HepG2 (cell line): Measurements from ENCODE around the gene REEP3. TPM values are rescaled to one million over a fixed set of nuclear protein-coding genes. Genes with fewer than 3 reads are reported as not detected.

ENCODE experiments used
- DNMT1 ChIP-seq: sonication (generic); formaldehyde crosslinking; IDR thresholded peaks from 2 replicates; pipeline ENCODE4 v1.5.1; 2020; ENCODE audit warnings: mild to moderate bottlenecking, missing genetic modification reagents
- NFATC3 ChIP-seq: sonication (generic); formaldehyde crosslinking; IDR thresholded peaks from 2 replicates; pipeline ENCODE4 v1.5.1; 2020; ENCODE audit warnings: mild to moderate bottlenecking, missing genetic modification reagents
- ZNF367 ChIP-seq: sonication (generic); formaldehyde crosslinking; IDR thresholded peaks from 2 replicates; pipeline ENCODE4 v1.4.0; 2020; ENCODE audit warnings: missing genetic modification reagents, borderline replicate concordance
- ZNF616 ChIP-seq: sonication (generic); formaldehyde crosslinking; IDR thresholded peaks from 2 replicates; pipeline ENCODE4 v1.5.0; 2020; ENCODE audit warnings: low read depth, mild to moderate bottlenecking, missing genetic modification reagents
- ZNF746 ChIP-seq: sonication (generic); formaldehyde crosslinking; IDR thresholded peaks from 2 replicates; pipeline ENCODE4 v1.8.0; 2022; ENCODE audit warnings: mild to moderate bottlenecking, missing genetic modification reagents
- ZSCAN25 ChIP-seq: sonication (generic); formaldehyde crosslinking; IDR thresholded peaks from 2 replicates; pipeline ENCODE4 v1.8.0; 2022; ENCODE audit warnings: mild to moderate bottlenecking, missing genetic modification reagents
- polyA plus RNA-seq, 8 experiments: library from polyadenylated mRNA; depleted of rRNA in 3 of 8; stranded (reverse) in 7 of 8; unstranded in 1 of 8; fragments of >200 nt; fragmentation: Illumina TruSeq in 4 of 8; extraction: Trizol in 4 of 8; gene quantifications; 2 replicates each; pipeline versions ENCODE4 v1.2.1 to v1.2.3, GENCODE V29; 2011 to 2016; ENCODE audit warnings: low read depth in 4 of 8, missing spikeins in 1 of 8, mixed read lengths in 1 of 8; ENCODE audit not compliant: insufficient read depth in 1 of 8
- total RNA-seq, 5 experiments: library from RNA; depleted of rRNA; stranded (reverse); fragments of >200 nt; fragmentation: Illumina TruSeq; extraction: Trizol; gene quantifications; 2 replicates each; pipeline ENCODE4 v1.2.3, GENCODE V29; 2016; ENCODE audit warnings: low read depth in 1 of 5
- TF ChIP-seq, protein P1 (sequence below), 2 experiments: sonication (generic) in 1 of 2; formaldehyde crosslinking in 1 of 2; IDR thresholded peaks; 2 replicates each; pipeline versions ENCODE4 v1.5.1 to v1.6.1; 2011 to 2020; ENCODE audit warnings: borderline replicate concordance in 1 of 2, low read depth in 1 of 2, low read length in 1 of 2, mild to moderate bottlenecking in 1 of 2, missing genetic modification reagents in 1 of 2, moderate library complexity in 1 of 2
- TF ChIP-seq, protein P2 (sequence below): sonication (generic); formaldehyde crosslinking; IDR thresholded peaks from 2 replicates; pipeline ENCODE4 v1.4.0; 2020; ENCODE audit warnings: missing genetic modification reagents, borderline replicate concordance
- TF ChIP-seq, protein P3 (sequence below): sonication (generic); formaldehyde crosslinking; IDR thresholded peaks from 2 replicates; pipeline ENCODE4 v1.5.0; 2020; ENCODE audit warnings: missing genetic modification reagents, mild to moderate bottlenecking, borderline replicate concordance
- TF ChIP-seq, protein P4 (sequence below): sonication (generic); formaldehyde crosslinking; IDR thresholded peaks from 2 replicates; pipeline ENCODE4 v1.8.1; 2023; ENCODE audit warnings: mild to moderate bottlenecking, missing genetic modification reagents, borderline replicate concordance
- TF ChIP-seq, protein P5 (sequence below): sonication (generic); formaldehyde crosslinking; IDR thresholded peaks from 2 replicates; pipeline ENCODE4 v1.4.0; 2020; ENCODE audit warnings: mild to moderate bottlenecking, low read depth, missing genetic modification reagents

The REEP3 gene
- total and polyA plus RNA-seq, 2 of the 13 experiments (the other 11 are each of a cell fraction or from before 2014, with no cell fraction given) = 7.1 to 31.4 TPM

DNA sequence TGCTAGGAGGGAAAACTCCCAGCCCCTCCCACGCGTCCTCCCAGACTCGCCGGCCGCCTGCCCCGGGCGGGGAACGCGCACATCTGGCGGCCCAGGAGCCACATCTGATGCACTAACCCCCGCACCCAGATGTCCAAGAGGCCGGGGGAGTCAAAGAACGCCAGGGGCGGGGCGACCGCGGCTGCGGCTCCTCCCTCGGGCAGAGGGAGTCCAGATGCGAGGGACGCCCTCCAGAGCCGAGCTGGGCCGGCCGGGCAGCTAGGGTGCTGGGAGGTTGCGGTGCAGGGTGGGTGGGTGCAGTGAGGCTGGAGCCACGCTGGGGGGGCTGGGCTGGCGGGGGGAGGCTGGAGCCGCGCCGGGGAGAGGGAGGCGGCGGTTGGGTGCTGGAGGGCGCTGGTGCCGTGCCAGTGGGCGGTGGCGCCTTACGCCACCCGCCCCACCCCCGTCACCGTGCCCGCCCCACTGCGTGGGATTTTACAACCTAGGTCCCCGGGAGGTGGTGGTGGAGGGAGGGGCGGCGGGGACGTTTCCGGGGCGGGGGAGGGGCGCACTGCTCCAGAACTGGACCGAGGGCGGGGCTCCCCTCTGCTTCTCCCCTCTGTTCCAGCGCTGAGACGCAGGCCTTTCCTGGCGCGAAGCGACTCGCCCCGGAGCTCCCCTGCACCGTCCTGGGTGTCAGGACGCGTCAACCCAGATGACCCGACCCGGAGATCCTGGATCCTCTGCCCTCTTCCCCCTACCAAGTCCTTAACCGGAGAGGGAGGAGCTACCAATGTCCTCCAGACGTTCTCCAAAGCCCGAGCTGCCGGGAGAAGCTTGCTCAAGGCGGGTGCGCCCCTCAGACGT is 109.1 kb downstream of the REEP3 start (continued):
- TF ChIP-seq, protein P1, sequence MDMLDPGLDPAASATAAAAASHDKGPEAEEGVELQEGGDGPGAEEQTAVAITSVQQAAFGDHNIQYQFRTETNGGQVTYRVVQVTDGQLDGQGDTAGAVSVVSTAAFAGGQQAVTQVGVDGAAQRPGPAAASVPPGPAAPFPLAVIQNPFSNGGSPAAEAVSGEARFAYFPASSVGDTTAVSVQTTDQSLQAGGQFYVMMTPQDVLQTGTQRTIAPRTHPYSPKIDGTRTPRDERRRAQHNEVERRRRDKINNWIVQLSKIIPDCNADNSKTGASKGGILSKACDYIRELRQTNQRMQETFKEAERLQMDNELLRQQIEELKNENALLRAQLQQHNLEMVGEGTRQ (IDR thresholded peaks at IDR 0.05; ENCODE audit: low read depth, low read length) = no peak
- TF ChIP-seq, protein P1 (CRISPR knock-in tag; IDR thresholded peaks at IDR 0.05; ENCODE audit: borderline replicate concordance) = no peak
- TF ChIP-seq DNMT1 (CRISPR knock-in tag) (no peak), ZSCAN25 (CRISPR knock-in tag) (no peak), ZNF746 (0 out of 2 replicates have a peak, but pooled peaks have one; percentile 32), ZNF367 (CRISPR knock-in tag) (0 out of 2 replicates have a peak, but pooled peaks have one; percentile 51), ZNF616 (no peak), NFATC3 (CRISPR knock-in tag) (no peak)
- TF ChIP-seq, protein P2, sequence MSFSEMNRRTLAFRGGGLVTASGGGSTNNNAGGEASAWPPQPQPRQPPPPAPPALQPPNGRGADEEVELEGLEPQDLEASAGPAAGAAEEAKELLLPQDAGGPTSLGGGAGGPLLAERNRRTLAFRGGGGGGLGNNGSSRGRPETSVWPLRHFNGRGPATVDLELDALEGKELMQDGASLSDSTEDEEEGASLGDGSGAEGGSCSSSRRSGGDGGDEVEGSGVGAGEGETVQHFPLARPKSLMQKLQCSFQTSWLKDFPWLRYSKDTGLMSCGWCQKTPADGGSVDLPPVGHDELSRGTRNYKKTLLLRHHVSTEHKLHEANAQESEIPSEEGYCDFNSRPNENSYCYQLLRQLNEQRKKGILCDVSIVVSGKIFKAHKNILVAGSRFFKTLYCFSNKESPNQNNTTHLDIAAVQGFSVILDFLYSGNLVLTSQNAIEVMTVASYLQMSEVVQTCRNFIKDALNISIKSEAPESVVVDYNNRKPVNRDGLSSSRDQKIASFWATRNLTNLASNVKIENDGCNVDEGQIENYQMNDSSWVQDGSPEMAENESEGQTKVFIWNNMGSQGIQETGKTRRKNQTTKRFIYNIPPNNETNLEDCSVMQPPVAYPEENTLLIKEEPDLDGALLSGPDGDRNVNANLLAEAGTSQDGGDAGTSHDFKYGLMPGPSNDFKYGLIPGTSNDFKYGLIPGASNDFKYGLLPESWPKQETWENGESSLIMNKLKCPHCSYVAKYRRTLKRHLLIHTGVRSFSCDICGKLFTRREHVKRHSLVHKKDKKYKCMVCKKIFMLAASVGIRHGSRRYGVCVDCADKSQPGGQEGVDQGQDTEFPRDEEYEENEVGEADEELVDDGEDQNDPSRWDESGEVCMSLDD (CRISPR knock-in tag) = 0 out of 2 replicates have a peak, but pooled peaks have one; percentile 56
- TF ChIP-seq, protein P3, sequence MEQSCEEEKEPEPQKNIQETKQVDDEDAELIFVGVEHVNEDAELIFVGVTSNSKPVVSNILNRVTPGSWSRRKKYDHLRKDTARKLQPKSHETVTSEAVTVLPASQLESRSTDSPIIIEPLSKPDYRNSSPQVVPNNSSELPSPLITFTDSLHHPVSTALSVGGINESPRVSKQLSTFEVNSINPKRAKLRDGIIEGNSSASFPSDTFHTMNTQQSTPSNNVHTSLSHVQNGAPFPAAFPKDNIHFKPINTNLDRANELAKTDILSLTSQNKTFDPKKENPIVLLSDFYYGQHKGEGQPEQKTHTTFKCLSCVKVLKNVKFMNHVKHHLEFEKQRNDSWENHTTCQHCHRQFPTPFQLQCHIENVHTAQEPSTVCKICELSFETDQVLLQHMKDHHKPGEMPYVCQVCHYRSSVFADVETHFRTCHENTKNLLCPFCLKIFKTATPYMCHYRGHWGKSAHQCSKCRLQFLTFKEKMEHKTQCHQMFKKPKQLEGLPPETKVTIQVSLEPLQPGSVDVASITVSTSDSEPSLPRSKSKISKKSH (CRISPR knock-in tag) = peak; percentile 36; the same call in 1 of the 2 replicates
- TF ChIP-seq, protein P4, sequence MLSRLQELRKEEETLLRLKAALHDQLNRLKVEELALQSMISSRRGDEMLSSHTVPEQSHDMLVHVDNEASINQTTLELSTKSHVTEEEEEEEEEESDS = no peak
- TF ChIP-seq, protein P5, sequence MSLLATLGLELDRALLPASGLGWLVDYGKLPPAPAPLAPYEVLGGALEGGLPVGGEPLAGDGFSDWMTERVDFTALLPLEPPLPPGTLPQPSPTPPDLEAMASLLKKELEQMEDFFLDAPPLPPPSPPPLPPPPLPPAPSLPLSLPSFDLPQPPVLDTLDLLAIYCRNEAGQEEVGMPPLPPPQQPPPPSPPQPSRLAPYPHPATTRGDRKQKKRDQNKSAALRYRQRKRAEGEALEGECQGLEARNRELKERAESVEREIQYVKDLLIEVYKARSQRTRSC (CRISPR knock-in tag) = no peak
- TF ChIP-seq, all 625 proteins: peak for 54
